IMR-90 (cell line): Measurements from ENCODE around the gene GPRIN2. TPM values are rescaled to one million over a fixed set of nuclear protein-coding genes. Genes with fewer than 3 reads are reported as not detected.

Experiments used
- ATAC-seq: fragments of 200-7000 bp; cut with Tn5 transposase; 2 replicates; pipeline ENCODE4 v1.9.1; 2020; ENCODE audit warnings: low read depth, mild to moderate bottlenecking, moderate library complexity
- BruUV-seq: library from RNA; stranded (reverse); fragments of 400-500 nt; replicated peaks from 2 replicates; lab custom pipeline; 2021; lab: Mats Ljungman, UMichigan
- CTCF ChIA-PET: fragments of 300-600 bp; formaldehyde crosslinking; extraction: SDS; loops from one replicate; lab custom pipeline; 2021; ENCODE audit warnings: antibody characterized with exemption; lab: Yijun Ruan, JAX
- POLR2A ChIA-PET: fragments of 300-600 bp; sonication (Branson Sonifier 250); formaldehyde crosslinking; loops from one replicate; lab custom pipeline; 2022; ENCODE audit warnings: antibody characterized with exemption; ENCODE audit not compliant: unreplicated experiment; lab: Charles Lee
- DNase-seq: peaks from one replicate; pipeline ENCODE4 v3.0.0; 2013
- H2AFZ ChIP-seq: replicated peaks from 2 replicates; pipeline ENCODE3; 2013; ENCODE audit warnings: low read length, mild to moderate bottlenecking; ENCODE audit not compliant: poor library complexity
- H2AK5ac ChIP-seq: 2 replicates; pipeline ENCODE4 v1.6.1; 2013; ENCODE audit warnings: low read depth, low read length, inconsistent platforms
- H2AK9ac ChIP-seq: replicated peaks from 2 replicates; pipeline ENCODE3; 2013; ENCODE audit warnings: mild to moderate bottlenecking, low read depth, low read length, moderate library complexity; ENCODE audit not compliant: poor library complexity
- H2BK120ac ChIP-seq: 2 replicates; pipeline ENCODE4 v1.6.1; 2013; ENCODE audit warnings: low read depth, low read length, inconsistent platforms
- H2BK15ac ChIP-seq: 3 replicates; pipeline ENCODE4 v1.6.1; 2013; ENCODE audit warnings: low read depth, low read length, inconsistent platforms
- H2BK20ac ChIP-seq: 2 replicates; pipeline ENCODE4 v1.6.1; 2013; ENCODE audit warnings: low read depth, mild to moderate bottlenecking, inconsistent platforms, low read length, moderate library complexity
- H2BK5ac ChIP-seq: 2 replicates; pipeline ENCODE4 v1.6.1; 2013; ENCODE audit warnings: mild to moderate bottlenecking, low read depth, low read length, inconsistent platforms; ENCODE audit not compliant: poor library complexity, severe bottlenecking
- H3K14ac ChIP-seq: replicated peaks from 2 replicates; pipeline ENCODE4 v1.6.1; 2013; ENCODE audit warnings: low read depth, low read length, inconsistent platforms
- H3K18ac ChIP-seq: 2 replicates; pipeline ENCODE4 v1.6.1; 2013; ENCODE audit warnings: low read depth, low read length, control low read depth
- H3K23ac ChIP-seq: 2 replicates; pipeline ENCODE4 v1.6.1; 2013; ENCODE audit warnings: low read depth, low read length, inconsistent platforms
- H3K27ac ChIP-seq: 2 replicates; pipeline ENCODE4 v1.5.1; 2013; ENCODE audit warnings: mild to moderate bottlenecking, control low read depth, low read length; ENCODE audit not compliant: insufficient read depth
- H3K27me3 ChIP-seq: 2 replicates; pipeline ENCODE4 v1.6.1; 2013; ENCODE audit warnings: low read length; ENCODE audit not compliant: control insufficient read depth, insufficient read depth
- H3K36me3 ChIP-seq: 2 replicates; pipeline ENCODE4 v1.6.1; 2013; ENCODE audit warnings: low read length, mixed read lengths; ENCODE audit not compliant: control insufficient read depth, insufficient read depth
- H3K4ac ChIP-seq: 2 replicates; pipeline ENCODE4 v1.6.1; 2013; ENCODE audit warnings: low read depth, low read length, inconsistent platforms
- H3K4me1 ChIP-seq: 2 replicates; pipeline ENCODE4 v1.6.1; 2013; ENCODE audit warnings: low read length, mixed read lengths; ENCODE audit not compliant: control insufficient read depth, insufficient read depth
- H3K4me2 ChIP-seq: 2 replicates; pipeline ENCODE4 v1.6.1; 2013; ENCODE audit warnings: low read depth, mild to moderate bottlenecking, control low read depth, low read length, moderate library complexity
- H3K4me3 ChIP-seq: 2 replicates; pipeline ENCODE4 v1.5.1; 2013; ENCODE audit warnings: low read depth, mild to moderate bottlenecking, control low read depth, low read length, moderate library complexity; ENCODE audit not compliant: insufficient read depth
- H3K56ac ChIP-seq: 2 replicates; pipeline ENCODE4 v1.6.1; 2013; ENCODE audit warnings: low read length, inconsistent platforms; ENCODE audit not compliant: insufficient read depth; ENCODE audit errors: extremely low read depth
- H3K79me1 ChIP-seq, 2 experiments: 2 replicates each; pipeline ENCODE4 v1.6.1; 2013; ENCODE audit warnings: low read length in 2 of 2, inconsistent platforms in 1 of 2, low read depth in 1 of 2
- H3K9ac ChIP-seq: 2 replicates; pipeline ENCODE4 v1.6.1; 2013; ENCODE audit warnings: low read depth, low read length, control low read depth
- H3K9me1 ChIP-seq: 2 replicates; pipeline ENCODE4 v1.6.1; 2013; ENCODE audit warnings: low read length, inconsistent platforms; ENCODE audit not compliant: insufficient read depth
- H3K9me3 ChIP-seq: 2 replicates; pipeline ENCODE4 v1.6.1; 2013; ENCODE audit warnings: low read length; ENCODE audit not compliant: control insufficient read depth, insufficient read depth
- H4K20me1 ChIP-seq: 2 replicates; pipeline ENCODE4 v1.6.1; 2013; ENCODE audit warnings: low read length, inconsistent platforms; ENCODE audit not compliant: insufficient read depth
- H4K5ac ChIP-seq: 2 replicates; pipeline ENCODE4 v1.6.1; 2013; ENCODE audit warnings: mild to moderate bottlenecking, low read depth, low read length, control low read depth
- H4K8ac ChIP-seq, 2 experiments: 2 replicates each; pipeline ENCODE4 v1.6.1; 2013; ENCODE audit warnings: low read depth in 2 of 2, low read length in 2 of 2, control low read depth in 1 of 2, inconsistent platforms in 1 of 2
- H4K91ac ChIP-seq: 2 replicates; pipeline ENCODE4 v1.6.1; 2013; ENCODE audit warnings: low read depth, low read length, inconsistent platforms; ENCODE audit not compliant: insufficient read depth
- BHLHE40 ChIP-seq: fragments of 150-350 bp; IDR thresholded peaks from 2 replicates; pipeline ENCODE4 v1.6.1; 2016; ENCODE audit warnings: mild to moderate bottlenecking, low read depth, low read length
- CEBPB ChIP-seq: IDR thresholded peaks from 2 replicates; pipeline ENCODE4 v1.6.1; 2012; ENCODE audit warnings: low read depth, low read length, improper control_type of control experiment
- CHD1 ChIP-seq: IDR thresholded peaks from 2 replicates; pipeline ENCODE4 v1.6.1; 2012; ENCODE audit warnings: low read depth, low read length, improper control_type of control experiment
- CTCF ChIP-seq: conservative IDR thresholded peaks from 2 replicates; pipeline ENCODE4 v1.5.1; 2012; ENCODE audit warnings: mild to moderate bottlenecking, low read depth, low read length, improper control_type of control experiment
- ELK1 ChIP-seq: fragments of 150-350 bp; IDR thresholded peaks from 2 replicates; pipeline ENCODE4 v1.6.1; 2016; ENCODE audit warnings: low read depth, mild to moderate bottlenecking, low read length, moderate library complexity, borderline replicate concordance
- FOS ChIP-seq: fragments of 150-350 bp; IDR thresholded peaks from 2 replicates; pipeline ENCODE4 v1.6.1; 2016; ENCODE audit warnings: low read depth, low read length
- MAFK ChIP-seq: IDR thresholded peaks from 2 replicates; pipeline ENCODE4 v1.6.1; 2012; ENCODE audit warnings: low read depth, low read length, improper control_type of control experiment
- MAZ ChIP-seq: IDR thresholded peaks from 2 replicates; pipeline ENCODE4 v1.6.1; 2012; ENCODE audit warnings: low read depth, mild to moderate bottlenecking, low read length, improper control_type of control experiment, moderate library complexity, borderline replicate concordance
- MXI1 ChIP-seq: IDR thresholded peaks from 2 replicates; pipeline ENCODE4 v1.6.1; 2012; ENCODE audit warnings: low read depth, mild to moderate bottlenecking, low read length, moderate library complexity, borderline replicate concordance
- NFE2L2 ChIP-seq: fragments of 150-350 bp; IDR thresholded peaks from 2 replicates; pipeline ENCODE4 v1.6.1; 2016; ENCODE audit warnings: low read depth, mild to moderate bottlenecking, low read length
- POLR2A ChIP-seq: IDR thresholded peaks from 2 replicates; pipeline ENCODE4 v1.6.1; 2012; ENCODE audit warnings: mild to moderate bottlenecking, low read depth, low read length
- RCOR1 ChIP-seq: IDR thresholded peaks from 2 replicates; pipeline ENCODE4 v1.6.1; 2012; ENCODE audit warnings: mild to moderate bottlenecking, low read length, improper control_type of control experiment; ENCODE audit not compliant: insufficient replicate concordance
- RFX5 ChIP-seq: IDR thresholded peaks from 2 replicates; pipeline ENCODE4 v1.8.0; 2012; ENCODE audit warnings: low read depth, mild to moderate bottlenecking, low read length, moderate library complexity
- SMC3 ChIP-seq: fragments of 150-350 bp; IDR thresholded peaks from 2 replicates; pipeline ENCODE4 v1.6.1; 2016; ENCODE audit warnings: low read depth, mild to moderate bottlenecking, antibody characterized with exemption, low read length, moderate library complexity
- WGBS, 2 experiments: methylation state at CpG; one replicate each; pipeline versions ENCODE4 v1.1.5 to v1.1.7; 2013; ENCODE audit warnings: missing lambda C conversion rate in 2 of 2; ENCODE audit not compliant: insufficient read length in 1 of 2; ENCODE audit errors: extremely low coverage in 2 of 2; 5-methylcytosine and 5-hydroxymethylcytosine counted together
- dilution Hi-C: fragments of 300-500 bp; cut with HindIII; formaldehyde crosslinking; loops from one replicate; pipeline ENCODE4 v1.14.3; 2018; ENCODE audit warnings: low sequenced_read_pairs; ENCODE audit not compliant: unreplicated experiment
- in situ Hi-C: fragments of 300-500 bp; cut with MboI; formaldehyde crosslinking; loops from 3 replicates; pipeline ENCODE4 v1.14.3; 2019; ENCODE audit warnings: low sequenced_read_pairs, inconsistent platforms, mixed read lengths
- intact Hi-C: fragments of 100-400 bp; cut with micrococcal nuclease; formaldehyde crosslinking; loops from 2 replicates; pipeline ENCODE4 v1.10.0; 2022
- polyA plus RNA-seq, 3 experiments: library from polyadenylated mRNA; depleted of rRNA; stranded (reverse); fragments of >200 nt; gene quantifications; 2 replicates each; pipeline ENCODE4 v1.2.3, GENCODE V29; 2012; ENCODE audit warnings: low replicate concordance in 1 of 3
- total RNA-seq: library from RNA; depleted of rRNA; stranded (reverse); fragments of >200 nt; gene quantifications from 2 replicates; pipeline ENCODE4 v1.2.3, GENCODE V29; 2012
- TF ChIP-seq, protein P1 (sequence below): fragments of 150-350 bp; IDR thresholded peaks from 2 replicates; pipeline ENCODE4 v1.6.1; 2017; ENCODE audit warnings: mild to moderate bottlenecking, antibody characterized with exemption, low read length, low read depth

Gene GPRIN2
- total and polyA plus RNA-seq, 2 of the 4 experiments (the other 2 are of a cell fraction): under 0.01 TPM; not detected in 1

GRCh38 chr10:46540412-46541016 lies 15.9 kb downstream of the GPRIN2 start:
- Histone ChIP-seq H2AK5ac (peak overlapping the region; percentile 91), H4K5ac (peak overlapping the region; percentile 98), H2BK120ac (peak overlapping the region; percentile 98), H3K9me1 (peaks cover 18% of the 10 kb centered on the region), H4K20me1 (no peaks in the 10 kb centered on the region), H3K23ac (peak overlapping the region; percentile 35), H3K18ac (peak overlapping the region; percentile 93), H2BK15ac (peak overlapping the region; percentile 14; the same call in 2 of the 3 replicates), H3K27me3 (no peaks in the 10 kb centered on the region; the same call in 1 of the 2 replicates), H3K9ac (peak overlapping the region; percentile 60), H3K27ac (peak overlapping the region; percentile 89), H4K91ac (peak overlapping the region; percentile 100), H3K36me3 (no peaks in the 10 kb centered on the region), H4K8ac (peak overlapping the region; percentile 73 to 78), H3K56ac (peak overlapping the region; percentile 90), H3K4me1 (peaks cover 16% of the 10 kb centered on the region), H3K4ac (peak overlapping the region; percentile 96), H3K4me2 (peak overlapping the region; percentile 28), H2AK9ac (peak overlapping the region; percentile 71), H2AFZ (peak overlapping the region; percentile 53), H2BK5ac (peak overlapping the region; percentile 74), H3K79me1 (0 out of 4 replicates have a peak, but pooled peaks cover 0 to 3% of the 10 kb centered on the region in 2 experiments), H2BK20ac (peak overlapping the region; percentile 82), H3K4me3 (no peak overlapping the region), H3K9me3 (no peaks in the 10 kb centered on the region), H3K14ac (peak overlapping the region; percentile 73)
- in situ Hi-C loops (loop anchor here (25.0 kb wide), 2 partner anchors 872 to 1553 kb away; partner anchors contain the start of gene DEPP1), dilution Hi-C loops (no loop called here), intact Hi-C loops (no loop called here)
- ATAC-seq (peak; percentile 8), DNase-seq (no peak)
- 92% methylated on average over 4 of the region's 8 CpGs; no CpG with 5 or more reads in 1 of the 2 experiments for WGBS, 2 experiments
- CTCF ChIA-PET: interaction anchor here (1.6 to 2.0 kb wide), 2 partner anchors 10 to 25 kb away, joined by 3 to 5 read pairs; no protein-coding TSS in a partner anchor
- POLR2A ChIA-PET: no interaction called here
- BruUV-seq: no TSS peak
- TF ChIP-seq CTCF (no peak), MAFK (no peak), CHD1 (no peak), FOS (no peak), MAZ (no peak), CEBPB (no peak), RFX5 (no peak), POLR2A (no peak), RCOR1 (no peak), BHLHE40 (no peak), NFE2L2 (no peak), ELK1 (no peak), SMC3 (no peak), MXI1 (no peak)
- TF ChIP-seq, protein P1, sequence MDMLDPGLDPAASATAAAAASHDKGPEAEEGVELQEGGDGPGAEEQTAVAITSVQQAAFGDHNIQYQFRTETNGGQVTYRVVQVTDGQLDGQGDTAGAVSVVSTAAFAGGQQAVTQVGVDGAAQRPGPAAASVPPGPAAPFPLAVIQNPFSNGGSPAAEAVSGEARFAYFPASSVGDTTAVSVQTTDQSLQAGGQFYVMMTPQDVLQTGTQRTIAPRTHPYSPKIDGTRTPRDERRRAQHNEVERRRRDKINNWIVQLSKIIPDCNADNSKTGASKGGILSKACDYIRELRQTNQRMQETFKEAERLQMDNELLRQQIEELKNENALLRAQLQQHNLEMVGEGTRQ: no peak
